NCI-H460 (cell line): ENCODE data around the gene PGA4. TPM values are rescaled to one million over a fixed set of nuclear protein-coding genes. Genes with fewer than 3 reads are reported as not detected.
"Not testable (repeated sequence)": the region's sequence is repeated elsewhere in the genome, so short reads cannot be mapped to it uniquely, and the experiment has no call there.

Source experiments
- DNase-seq: peaks from one replicate; pipeline ENCODE4 v3.0.0-alpha.2; 2016; ENCODE audit warnings: low read depth; ENCODE audit errors: extremely low read depth
- total RNA-seq: library from RNA; depleted of rRNA; stranded (reverse); fragments of >200 nt; shearing (Covaris generic); gene quantifications from 2 replicates; pipeline ENCODE4 v1.2.3, GENCODE V29; 2014

Gene PGA4
- total RNA-seq, 1 experiment from 2014 or later, result not detected

- not testable (repeated sequence) for DNase-seq
These were observed 18.3 kb upstream of the PGA4 start for GRCh38 chr11:61203873-61204272.

GRCh38 chr11:61204502-61205059 lies 17.6 kb upstream of the PGA4 start:
- not testable (repeated sequence) for DNase-seq

GRCh38 chr11:61207636-61208310 lies 14.4 kb upstream of the PGA4 start:
- not testable (repeated sequence) for DNase-seq

GRCh38 chr11:61210629-61211028 lies 11.5 kb upstream of the PGA4 start:
- not testable (repeated sequence) for DNase-seq

DNA sequence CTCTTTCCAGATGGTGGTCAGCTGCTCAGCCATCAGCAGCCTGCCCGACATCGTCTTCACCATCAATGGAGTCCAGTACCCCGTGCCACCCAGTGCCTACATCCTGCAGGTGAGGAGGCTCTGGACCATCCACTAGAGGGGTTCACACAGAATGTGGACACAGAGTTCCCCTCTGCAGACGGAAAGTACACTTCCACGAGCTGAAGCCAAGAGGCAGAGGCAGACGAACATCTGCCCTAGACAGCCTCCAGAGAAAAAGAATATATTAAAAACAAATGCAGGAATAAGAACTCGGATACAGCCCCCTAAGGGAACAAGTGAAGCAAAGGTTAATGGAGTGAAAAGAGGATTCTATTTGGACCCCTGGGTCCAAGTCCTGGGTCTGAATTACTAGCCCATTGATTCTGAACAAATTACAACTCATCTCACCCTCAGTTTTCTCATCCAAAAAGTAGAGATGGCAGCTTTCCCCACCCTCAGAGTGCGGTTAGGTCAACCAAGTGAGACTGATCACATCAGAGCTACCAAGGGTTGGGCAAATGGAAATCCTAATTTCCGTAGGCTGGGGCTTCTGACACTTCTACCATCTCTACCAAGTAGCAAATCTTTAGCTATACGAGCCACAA lies 10.7 kb upstream of the PGA4 start:
- DNase-seq, result not testable (repeated sequence)

DNA sequence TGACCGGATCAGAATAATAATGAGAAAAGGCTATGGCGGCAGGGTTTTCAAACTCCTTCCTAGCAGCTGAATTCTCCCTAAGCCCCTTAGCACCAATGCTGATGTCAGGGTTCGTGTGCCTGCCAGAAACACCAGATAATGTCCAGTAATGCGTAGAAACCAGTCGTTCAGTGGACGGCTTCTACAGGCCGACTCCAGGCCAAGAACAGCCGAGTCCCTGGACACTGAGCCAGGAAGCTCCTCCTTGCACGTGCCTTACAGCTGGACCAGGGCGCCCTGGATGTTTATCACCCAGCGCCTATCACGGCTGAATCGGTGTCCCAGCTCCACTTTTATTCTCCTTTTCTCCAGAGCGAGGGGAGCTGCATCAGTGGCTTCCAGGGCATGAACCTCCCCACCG lies 9.9 kb upstream of the PGA4 start:
- not testable (repeated sequence) for DNase-seq

- not testable (repeated sequence) for DNase-seq
These were observed 8.3 kb upstream of the PGA4 start for GRCh38 chr11:61213711-61214324.

DNA sequence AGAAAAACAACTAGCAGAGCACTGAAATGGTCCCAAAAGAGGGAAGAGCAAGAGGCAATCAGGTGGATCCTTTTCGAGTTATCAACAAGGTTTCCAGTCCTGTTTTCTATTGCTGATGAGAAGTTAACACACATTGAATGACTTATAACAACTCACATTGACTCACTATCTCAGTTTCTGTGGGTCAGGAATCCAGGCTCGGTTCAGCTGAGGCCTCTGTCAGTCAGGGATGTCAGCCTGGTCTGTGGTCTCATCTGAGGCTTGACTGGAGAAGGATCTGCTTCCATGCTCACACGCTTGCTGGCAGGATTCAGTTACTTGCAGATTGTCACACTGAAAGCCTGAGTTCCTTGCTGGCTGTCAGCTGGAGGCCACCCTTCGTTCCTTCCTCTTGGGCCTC lies 3.8 kb upstream of the PGA4 start:
- DNase-seq, result not testable (repeated sequence)

- DNase-seq, result not testable (repeated sequence)
These were observed 3.1 kb upstream of the PGA4 start for GRCh38 chr11:61219016-61219415.

GRCh38 chr11:61222692-61223091 lies 545 bp downstream of the PGA4 start:
- DNase-seq, result not testable (repeated sequence)

DNA sequence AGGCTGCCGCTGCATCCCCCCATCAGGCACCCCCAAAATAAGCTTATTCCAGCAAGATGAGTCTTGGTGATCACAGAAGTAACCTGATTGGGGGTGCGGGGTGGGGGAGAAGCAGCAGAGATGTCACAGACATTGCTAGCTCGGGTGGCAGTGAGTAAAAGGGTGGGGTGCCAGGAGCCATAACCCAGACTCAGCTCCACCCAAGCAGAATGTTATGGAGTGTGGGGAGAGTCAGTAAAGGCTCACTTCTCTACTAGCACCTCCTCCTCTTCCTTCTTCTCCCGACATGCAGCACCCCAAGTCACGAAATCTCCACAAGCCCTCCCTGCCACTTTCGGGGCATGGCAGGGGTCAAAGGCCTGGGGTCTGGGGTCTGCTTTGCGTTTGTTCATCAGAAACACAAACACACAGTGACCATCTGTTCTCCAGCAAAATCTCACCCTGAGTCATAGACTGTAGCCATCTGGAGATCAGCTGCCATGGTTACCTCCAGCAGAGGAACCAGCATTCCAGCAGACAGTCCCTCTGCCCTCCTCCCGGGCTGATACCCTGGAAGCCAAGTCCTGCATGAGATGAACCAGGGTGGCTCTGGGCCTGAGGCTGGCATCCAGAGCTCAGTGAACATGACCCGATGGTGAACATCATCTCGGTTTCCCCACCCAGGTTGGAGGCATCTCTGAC lies 4.5 kb downstream of the PGA4 start:
- not testable (repeated sequence) for DNase-seq

DNA sequence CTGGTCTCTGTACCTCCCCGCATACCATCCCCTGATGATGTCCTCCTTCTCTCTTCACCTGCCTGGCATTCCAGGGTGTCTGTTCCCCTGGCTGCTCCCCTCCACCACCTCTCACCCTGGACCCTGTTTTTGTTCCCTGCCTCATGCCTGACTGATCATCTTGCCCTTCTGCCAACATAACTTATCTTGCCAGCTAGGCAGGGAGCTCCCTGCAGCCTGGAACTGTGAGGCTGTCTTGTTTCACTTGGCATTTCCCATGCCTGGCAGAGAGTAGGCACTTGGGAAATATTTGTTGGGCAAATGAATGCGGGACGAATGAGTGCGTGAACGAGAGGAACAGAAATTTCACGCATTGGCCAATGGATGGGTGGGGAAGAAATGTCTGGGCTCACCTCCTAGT lies 7.3 kb downstream of the PGA4 start:
- not testable (repeated sequence) for DNase-seq

DNA sequence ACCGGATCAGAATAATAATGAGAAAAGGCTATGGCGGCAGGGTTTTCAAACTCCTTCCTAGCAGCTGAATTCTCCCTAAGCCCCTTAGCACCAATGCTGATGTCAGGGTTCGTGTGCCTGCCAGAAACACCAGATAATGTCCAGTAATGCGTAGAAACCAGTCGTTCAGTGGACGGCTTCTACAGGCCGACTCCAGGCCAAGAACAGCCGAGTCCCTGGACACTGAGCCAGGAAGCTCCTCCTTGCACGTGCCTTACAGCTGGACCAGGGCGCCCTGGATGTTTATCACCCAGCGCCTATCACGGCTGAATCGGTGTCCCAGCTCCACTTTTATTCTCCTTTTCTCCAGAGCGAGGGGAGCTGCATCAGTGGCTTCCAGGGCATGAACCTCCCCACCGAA lies 8.9 kb downstream of the PGA4 start:
- DNase-seq, result not testable (repeated sequence)

GRCh38 chr11:61231585-61231984 lies 9.4 kb downstream of the PGA4 start:
- not testable (repeated sequence) for DNase-seq

GRCh38 chr11:61232548-61233145 lies 10.5 kb downstream of the PGA4 start:
- DNase-seq, result not testable (repeated sequence)

- DNase-seq, result not testable (repeated sequence)
These were observed 15.0 kb downstream of the PGA4 start for GRCh38 chr11:61237130-61237529.

DNA sequence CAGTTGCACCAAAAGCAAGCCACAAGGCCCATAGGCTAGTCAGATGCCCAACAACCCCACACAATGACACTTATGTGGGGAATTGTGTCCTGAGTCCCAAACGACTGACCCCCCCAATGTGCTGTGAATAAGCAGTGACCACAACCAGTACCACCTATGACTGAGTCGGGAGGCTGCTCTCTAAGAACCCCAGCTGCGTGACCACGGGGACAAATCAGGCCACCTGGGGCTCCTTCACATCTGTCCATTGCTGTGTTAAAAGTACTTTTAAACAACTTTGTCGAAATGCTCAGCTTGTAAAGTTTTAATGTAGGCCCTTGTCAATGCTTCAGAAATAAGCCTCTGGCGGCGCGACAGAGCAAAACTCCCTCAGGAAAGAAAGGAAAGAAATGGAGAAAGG lies 18.1 kb downstream of the PGA4 start:
- not testable (repeated sequence) for DNase-seq

GRCh38 chr11:61240875-61241274 lies 18.7 kb downstream of the PGA4 start, which contains the start of gene PGA5:
TSS of gene PGA5 (plus strand) at chr11:61241175. CDS start at chr11:61241227, 52 bp downstream.
- DNase-seq, result not testable (repeated sequence)

- DNase-seq, result not testable (repeated sequence)
These were observed 19.4 kb downstream of the PGA4 start for GRCh38 chr11:61241526-61241925.

- not testable (repeated sequence) for DNase-seq
These were observed 23.3 kb downstream of the PGA4 start for GRCh38 chr11:61245284-61245964.
